Ecto neural progenitor cell (in vitro differentiated cells): ENCODE results near the gene MYO10.
"Not testable (repeated sequence)": the region's sequence is repeated elsewhere in the genome, so short reads cannot be mapped to it uniquely, and the experiment has no call there.

ENCODE experiments used
- DNase-seq: peaks from one replicate; pipeline ENCODE4 v3.0.0-alpha.2; 2018; ENCODE audit warnings: low spot score

Gene MYO10

GRCh38 chr5:16668631-16669030, 267.5 kb downstream of the MYO10 start:
- no peak for DNase-seq

- DNase-seq = no peak
These were observed 267.9 kb downstream of the MYO10 start for GRCh38 chr5:16668194-16668593.

GRCh38 chr5:16666883-16667398, 269.1 kb downstream of the MYO10 start:
- DNase-seq = no peak

- DNase-seq = no peak
These were observed 269.8 kb downstream of the MYO10 start for GRCh38 chr5:16666130-16666882.

- DNase-seq = no peak
These were observed 270.5 kb downstream of the MYO10 start for GRCh38 chr5:16665601-16666000.

GRCh38 chr5:16664368-16664767, 271.7 kb downstream of the MYO10 start:
- no peak for DNase-seq

GRCh38 chr5:16663840-16664239, 272.2 kb downstream of the MYO10 start:
- DNase-seq = no peak

- no peak for DNase-seq
These were observed 274.4 kb downstream of the MYO10 start for GRCh38 chr5:16661713-16662112.

- no peak for DNase-seq
These were observed 275.1 kb downstream of the MYO10 start for GRCh38 chr5:16660982-16661381.

GRCh38 chr5:16659536-16659935, 276.6 kb downstream of the MYO10 start:
- DNase-seq = no peak

- no peak for DNase-seq
These were observed 279.4 kb downstream of the MYO10 start for GRCh38 chr5:16656561-16657191.

- DNase-seq = no peak
These were observed 281.3 kb downstream of the MYO10 start for GRCh38 chr5:16654647-16655334.

- not testable (repeated sequence) for DNase-seq
These were observed 287.3 kb downstream of the MYO10 start for GRCh38 chr5:16648739-16649138.

GRCh38 chr5:16644301-16644889, 291.7 kb downstream of the MYO10 start:
- no peak for DNase-seq

- no peak for DNase-seq
These were observed 293.2 kb downstream of the MYO10 start for GRCh38 chr5:16642867-16643266.

- DNase-seq = no peak
These were observed 296.9 kb downstream of the MYO10 start for GRCh38 chr5:16639206-16639605.

GRCh38 chr5:16628376-16628775, 307.7 kb downstream of the MYO10 start:
- no peak for DNase-seq

- DNase-seq = no peak
These were observed 309.3 kb downstream of the MYO10 start for GRCh38 chr5:16626696-16627264.

- DNase-seq = no peak
These were observed 311.0 kb downstream of the MYO10 start for GRCh38 chr5:16625096-16625495.

- no peak for DNase-seq
These were observed 317.0 kb downstream of the MYO10 start for GRCh38 chr5:16619136-16619535.

GRCh38 chr5:16618138-16618897, 317.8 kb downstream of the MYO10 start:
- DNase-seq = no peak
